Fibroblast of skin of abdomen (primary cell): ENCODE data around the gene PGD.
"Not testable (repeated sequence)": the region's sequence is repeated elsewhere in the genome, so short reads cannot be mapped to it uniquely, and the experiment has no call there.

Source experiments
- DNase-seq: peaks from one replicate; pipeline ENCODE4 v3.0.0-alpha.2; 2013

PGD gene

GRCh38 chr1:10399444-10399941, 629 bp downstream of the PGD start:
- DNase-seq = peak; percentile 31

GRCh38 chr1:10400013-10400412, 1.1 kb downstream of the PGD start:
- no peak for DNase-seq

- DNase-seq = peak; percentile 49
These were observed 2.4 kb downstream of the PGD start for GRCh38 chr1:10401281-10401680.

- DNase-seq = no peak
These were observed 3.9 kb downstream of the PGD start for GRCh38 chr1:10402729-10403274.

GRCh38 chr1:10407201-10407600, 8.3 kb downstream of the PGD start:
- no peak for DNase-seq

- peak; percentile 61 for DNase-seq
These were observed 16.5 kb downstream of the PGD start for GRCh38 chr1:10415211-10415930.

GRCh38 chr1:10415967-10416366, 17.1 kb downstream of the PGD start:
- not testable (repeated sequence) for DNase-seq

GRCh38 chr1:10418741-10419140, 19.9 kb downstream of the PGD start:
- not testable (repeated sequence) for DNase-seq

- no peak for DNase-seq
These were observed 20.5 kb downstream of the PGD start for GRCh38 chr1:10419351-10419750.

GRCh38 chr1:10421637-10422036, 22.8 kb downstream of the PGD start:
- DNase-seq = no peak

- DNase-seq = peak; percentile 26
These were observed 25.2 kb downstream of the PGD start for GRCh38 chr1:10424034-10424433.

- no peak for DNase-seq
These were observed 25.8 kb downstream of the PGD start for GRCh38 chr1:10424651-10425050.

- not testable (repeated sequence) for DNase-seq
These were observed 27.1 kb downstream of the PGD start for GRCh38 chr1:10425826-10426534.

GRCh38 chr1:10426535-10426848, 27.6 kb downstream of the PGD start:
- DNase-seq = not testable (repeated sequence)

- no peak for DNase-seq
These were observed 30.1 kb downstream of the PGD start for GRCh38 chr1:10428984-10429383.

GRCh38 chr1:10429868-10430215, 31.0 kb downstream of the PGD start:
- no peak for DNase-seq

- DNase-seq = peak; percentile 84
These were observed 31.6 kb downstream of the PGD start, which contains the start of gene CENPS for GRCh38 chr1:10430216-10431069. TSS of gene CENPS (plus strand) at chr1:10430433. CDS start at chr1:10430518, 85 bp downstream.

GRCh38 chr1:10431070-10431730, 32.3 kb downstream of the PGD start:
- no peak for DNase-seq

GRCh38 chr1:10432910-10433700, 34.2 kb downstream of the PGD start:
- no peak for DNase-seq

- DNase-seq = no peak
These were observed 34.9 kb downstream of the PGD start for GRCh38 chr1:10433790-10434189.

- no peak for DNase-seq
These were observed 35.7 kb downstream of the PGD start for GRCh38 chr1:10434590-10434989.
